Left forelimb (tissue), 1 donor: ENCODE data around the gene FAAP100.

Source experiments
- DNase-seq: peaks from one replicate; pipeline ENCODE4 v3.0.0-alpha.2; 2018; ENCODE audit warnings: low spot score

Gene FAAP100

GRCh38 chr17:81511804-81512561 lies 40.2 kb downstream of the FAAP100 start:
- no peak for DNase-seq

DNA sequence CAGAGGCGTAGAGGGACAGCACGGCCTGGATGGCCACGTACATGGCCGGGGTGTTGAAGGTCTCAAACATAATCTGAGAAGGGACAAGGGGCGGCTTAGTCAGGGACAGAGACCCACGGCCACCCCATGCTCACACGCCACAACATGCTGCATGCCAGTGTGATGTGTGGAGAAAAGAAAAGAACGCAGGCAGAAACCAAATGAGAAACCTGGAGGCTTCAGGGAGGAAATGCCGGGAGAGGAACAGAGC lies 40.7 kb downstream of the FAAP100 start:
- no peak for DNase-seq

GRCh38 chr17:81510785-81511553 lies 41.2 kb downstream of the FAAP100 start:
- DNase-seq: no peak

GRCh38 chr17:81509972-81510784 lies 42.0 kb downstream of the FAAP100 start:
- no peak for DNase-seq

DNA sequence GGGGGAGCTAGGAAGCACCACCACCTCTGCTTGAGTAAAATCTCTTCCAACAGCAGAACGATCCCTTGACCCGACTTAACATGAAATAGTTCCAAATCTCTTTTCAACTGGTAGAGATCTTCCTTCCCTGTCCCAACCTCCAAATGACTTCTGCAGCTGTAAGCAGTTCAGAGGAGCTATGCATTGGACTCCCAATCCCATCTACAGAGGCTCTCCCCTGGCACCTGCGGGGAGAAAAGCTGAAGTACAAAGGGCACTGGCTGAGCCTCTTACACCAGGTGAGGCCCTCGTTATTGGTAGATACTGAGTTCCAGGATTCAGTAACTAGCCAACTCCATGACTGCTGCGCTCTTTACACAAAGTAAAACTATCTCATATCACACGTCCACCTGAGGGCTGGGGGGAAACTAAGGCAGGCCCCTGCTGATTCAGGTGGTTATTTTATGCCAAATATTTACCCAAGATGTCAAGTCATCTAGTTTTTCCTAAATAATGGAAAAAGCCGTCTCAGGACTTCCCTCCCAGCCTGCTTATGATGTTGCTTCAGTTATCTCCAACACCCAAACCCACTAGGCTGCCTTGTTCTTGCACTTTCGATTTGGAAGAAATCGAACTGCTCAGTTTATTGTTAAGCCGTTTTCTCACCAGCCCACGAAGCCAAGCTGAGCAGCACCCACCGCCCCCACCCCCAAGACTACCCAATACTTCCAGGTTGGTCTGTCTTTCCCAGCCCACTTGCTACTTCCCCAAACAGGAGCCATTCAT lies 42.8 kb downstream of the FAAP100 start:
- DNase-seq: no peak

- DNase-seq: peak; percentile 64
Observed at GRCh38 chr17:81508639-81509206, 43.4 kb downstream of the FAAP100 start.

- no peak for DNase-seq
Observed at GRCh38 chr17:81503619-81504018, 48.5 kb downstream of the FAAP100 start.

GRCh38 chr17:81502471-81503017 lies 49.6 kb downstream of the FAAP100 start:
- no peak for DNase-seq

DNA sequence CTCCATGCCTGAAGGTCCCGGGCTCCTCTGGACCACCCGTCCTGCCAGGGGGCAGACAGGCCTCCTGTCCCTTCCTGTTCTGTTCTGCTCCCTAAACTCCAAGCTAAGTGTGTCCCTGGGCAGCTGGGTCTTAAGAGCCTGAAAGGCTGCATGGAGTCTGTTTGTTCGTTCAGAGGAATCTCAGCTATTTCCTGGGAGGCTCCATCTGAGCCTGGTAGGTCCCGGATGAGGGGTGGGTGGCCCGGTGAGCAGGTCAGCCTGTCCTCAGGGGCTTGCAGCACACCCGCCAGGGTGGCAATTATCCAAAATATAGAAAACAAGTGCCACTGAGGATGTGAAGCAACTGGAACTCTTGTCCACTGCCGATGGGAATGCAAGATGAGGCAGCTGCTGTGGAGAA lies 52.1 kb downstream of the FAAP100 start:
- peak; percentile 62 for DNase-seq

GRCh38 chr17:81499601-81499970 lies 52.6 kb downstream of the FAAP100 start:
- no peak for DNase-seq

DNA sequence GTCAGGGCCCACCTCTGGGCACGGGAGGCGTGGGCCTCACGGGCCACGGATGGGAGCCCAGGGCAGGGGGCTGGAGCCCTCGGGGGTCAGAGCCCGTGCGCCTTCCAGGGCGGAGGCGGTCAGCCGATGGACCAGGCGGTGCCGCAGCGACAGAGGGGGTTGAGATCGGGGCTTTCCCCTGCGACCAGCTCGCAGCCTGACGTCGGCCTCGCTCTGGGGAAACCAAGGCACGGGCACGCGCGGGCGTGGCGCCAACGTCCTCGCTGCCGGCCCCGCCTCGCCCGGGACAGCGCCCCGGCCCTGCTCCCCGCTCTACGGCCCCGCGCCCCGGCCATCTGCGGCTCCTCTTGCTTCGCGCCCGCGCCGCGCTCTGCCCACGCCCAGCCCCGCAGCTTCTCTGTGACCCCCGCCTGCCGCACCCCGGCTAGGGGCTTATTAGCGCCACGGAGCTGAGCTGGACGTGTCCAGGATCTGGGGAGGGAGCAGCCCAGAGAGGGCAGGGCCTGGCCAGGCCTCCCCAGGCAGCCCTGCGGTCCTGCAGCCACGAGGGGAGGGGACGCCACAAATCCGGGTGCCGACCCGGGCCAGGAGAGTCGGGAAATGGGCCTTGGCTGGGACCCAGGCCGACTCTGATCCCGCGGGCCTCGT lies 53.1 kb downstream of the FAAP100 start:
- DNase-seq: peak; percentile 65

- no peak for DNase-seq
Observed at GRCh38 chr17:81494626-81495377, 57.4 kb downstream of the FAAP100 start.

DNA sequence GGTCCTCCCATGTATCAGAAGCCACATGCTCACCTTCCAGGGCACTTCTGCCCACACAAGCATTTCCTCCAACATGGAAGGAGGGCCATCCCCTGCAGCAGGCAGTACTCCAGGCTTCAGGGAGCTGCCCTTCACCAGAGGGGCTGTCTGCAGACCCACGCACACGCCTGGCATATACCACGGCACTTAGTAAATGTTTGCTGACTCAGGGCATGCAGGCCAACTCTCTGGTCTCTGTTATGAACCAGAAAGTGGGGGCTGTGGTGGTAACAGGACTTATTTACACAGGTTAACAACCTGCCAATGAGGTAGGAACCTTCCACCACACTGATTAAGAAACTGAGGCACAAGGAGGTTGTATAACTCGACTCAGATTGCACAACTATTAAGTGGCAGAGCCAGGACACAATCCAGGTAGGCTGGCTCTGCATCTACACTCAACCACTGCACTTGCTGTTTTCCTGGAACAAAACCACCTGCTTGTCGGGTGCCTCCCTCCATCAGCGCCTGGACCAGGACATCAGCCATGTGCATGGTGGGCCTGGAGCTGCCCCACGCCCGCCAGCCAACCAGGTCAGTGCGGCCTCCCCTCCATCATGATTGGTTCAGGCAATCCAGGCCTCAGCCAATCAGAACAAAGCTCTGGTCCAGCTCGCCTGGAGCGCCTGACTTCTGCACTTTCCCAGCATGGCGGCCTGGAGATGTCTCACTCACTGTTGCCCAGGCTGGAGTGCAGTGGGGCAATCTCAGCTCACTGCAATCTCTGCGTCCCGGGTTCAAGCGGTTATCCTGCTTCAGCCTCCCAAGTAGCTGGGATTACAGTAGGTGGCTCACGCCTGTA lies 58.7 kb downstream of the FAAP100 start:
- DNase-seq: no peak

GRCh38 chr17:81492706-81493105 lies 59.4 kb downstream of the FAAP100 start:
- no peak for DNase-seq

DNA sequence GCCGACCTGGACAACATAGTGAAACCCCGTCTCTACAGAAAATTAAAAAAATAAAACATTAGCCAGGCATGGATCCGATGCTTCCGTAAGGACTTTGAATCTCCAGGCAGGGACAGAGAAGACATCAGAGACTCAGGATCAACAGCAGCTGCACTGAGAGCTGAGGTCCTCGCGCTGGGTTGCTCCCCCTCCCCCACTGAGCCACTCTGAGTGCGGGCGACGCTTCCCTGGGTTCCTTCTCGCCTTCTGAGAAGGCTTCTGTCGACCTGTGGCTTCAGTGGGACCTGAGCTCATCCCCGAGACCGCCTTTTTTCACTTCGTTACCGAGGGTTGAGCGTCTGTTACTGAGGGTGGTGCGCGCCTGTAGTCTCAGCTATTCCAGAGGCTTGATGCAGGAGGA lies 60.0 kb downstream of the FAAP100 start:
- no peak for DNase-seq

GRCh38 chr17:81491761-81492160 lies 60.4 kb downstream of the FAAP100 start:
- no peak for DNase-seq

DNA sequence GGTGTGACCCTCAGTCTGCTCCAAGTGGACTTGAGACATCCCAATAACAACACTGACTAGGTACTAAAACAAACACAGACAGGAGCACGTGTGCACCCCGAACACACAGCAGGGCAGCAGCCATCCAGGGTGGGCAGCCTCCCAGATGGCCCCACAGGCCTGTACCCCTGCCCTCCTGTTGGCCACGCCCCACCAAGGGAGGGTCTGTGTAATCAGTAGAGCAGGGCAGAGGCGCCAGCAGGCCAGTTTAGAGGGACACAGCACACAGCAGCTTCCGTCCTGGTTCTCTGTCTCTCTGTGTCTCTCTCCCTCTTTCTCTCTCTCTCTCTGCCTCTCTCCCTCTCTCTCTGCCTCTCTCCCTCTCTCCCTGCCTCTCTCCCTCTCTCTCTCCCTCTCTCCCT lies 61.0 kb downstream of the FAAP100 start:
- no peak for DNase-seq

- no peak for DNase-seq
Observed at GRCh38 chr17:81489998-81490992, 61.9 kb downstream of the FAAP100 start.
